Esophagus squamous epithelium (tissue), 5 donors: Measurements from ENCODE around the gene PIK3CB. TPM values are rescaled to one million over a fixed set of nuclear protein-coding genes. Genes with fewer than 3 reads are reported as not detected.

ENCODE experiments used
- DNase-seq: peaks from one replicate; lab custom pipeline; 2025; lab: John Stamatoyannopoulos, UW
- H3K27ac ChIP-seq, 4 donors: fragments of 200-600 bp; sonication (generic); one replicate each; pipeline ENCODE4 v1.5.1; 2016 to 2019; ENCODE audit warnings: mild to moderate bottlenecking in 1 of 4
- H3K27me3 ChIP-seq, 4 donors: fragments of 200-600 bp; sonication (generic); 1 replicate in 3 of 4; 2 replicates in 1 of 4; pipeline versions ENCODE4 v1.5.1 to v1.6.0; 2017 to 2021; ENCODE audit warnings: antibody characterized with exemption in 1 of 4
- H3K36me3 ChIP-seq, 3 donors: fragments of 200-600 bp; sonication (generic); one replicate each; pipeline ENCODE4 v1.5.1; 2016 to 2019
- H3K4me1 ChIP-seq, 3 donors: fragments of 200-600 bp; sonication (generic); one replicate each; pipeline ENCODE4 v1.5.1; 2017 to 2019
- H3K4me3 ChIP-seq, 4 donors: fragments of 200-600 bp; sonication (generic); 1 replicate in 3 of 4; 2 replicates in 1 of 4; pipeline ENCODE4 v1.5.1; 2016 to 2019; ENCODE audit warnings: mild to moderate bottlenecking in 2 of 4, moderate library complexity in 1 of 4
- H3K9me3 ChIP-seq, 3 donors: fragments of 200-600 bp; sonication (generic); one replicate each; pipeline ENCODE4 v1.5.1; 2016 to 2019
- POLR2A ChIP-seq, 4 donors: fragments of 450-650 bp; IDR thresholded peaks; one replicate each; pipeline ENCODE4 v1.6.1; 2017; ENCODE audit warnings: antibody characterized with exemption in 4 of 4, mild to moderate bottlenecking in 4 of 4, moderate library complexity in 3 of 4
- WGBS, 2 donors: methylation state at CpG; one replicate each; pipeline ENCODE4 v1.1.5; 2018; 5-methylcytosine and 5-hydroxymethylcytosine counted together
- intact Hi-C: fragments of 100-400 bp; cut with DNase I; formaldehyde crosslinking; loops from one replicate; pipeline ENCODE4 v1.15.0; 2022
- total RNA-seq, 4 donors: library from RNA; depleted of rRNA; stranded (reverse); fragments of >200 nt; gene quantifications; one replicate each; pipeline ENCODE4 v1.1.0, GENCODE V29; 2016
- TF ChIP-seq, protein P1 (sequence below), 6 experiments: fragments of 450-650 bp in 4 of 6; fragments of 200-600 bp in 2 of 6; sonication (generic) in 2 of 6; IDR thresholded peaks; one replicate each; pipeline ENCODE4 v1.5.1; 2016 to 2019; ENCODE audit warnings: antibody characterized with exemption in 6 of 6, mild to moderate bottlenecking in 4 of 6, moderate library complexity in 4 of 6
- donor health status: DM: yes; HTN: yes; CAD: no.

The PIK3CB gene
- total RNA-seq, 4 donors from 2014 or later, result 14.7 to 36.2 (median 28.5) TPM

DNA sequence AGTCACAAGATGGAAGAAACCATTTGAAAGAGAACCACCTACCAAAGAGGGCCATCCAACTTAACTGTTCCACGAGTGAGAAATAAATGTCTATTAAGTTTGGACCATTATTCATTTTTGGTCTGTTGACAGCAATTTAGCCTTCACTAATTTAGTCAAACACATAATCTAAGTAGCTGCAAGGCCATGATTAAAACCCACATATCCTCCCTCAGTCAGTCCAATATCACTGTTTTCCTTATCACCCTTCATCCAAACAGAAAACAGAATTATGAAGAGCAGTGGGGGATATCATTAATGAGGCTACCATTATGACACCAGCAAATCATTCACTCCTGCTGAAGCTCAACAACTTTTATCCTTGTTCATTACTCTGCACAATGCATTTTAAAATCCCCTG is 52.0 kb downstream of the PIK3CB start:
- Histone ChIP-seq H3K27ac (no peak overlapping the region), H3K36me3 (peaks cover 0 to 13% (median 0%) of the 10 kb centered on the region in 3 donors), H3K9me3 (no peaks in the 10 kb centered on the region), H3K4me1 (peaks cover 0 to 24% (median 0%) of the 10 kb centered on the region in 3 donors), H3K27me3 (no peaks in the 10 kb centered on the region), H3K4me3 (no peak overlapping the region)
- DNase-seq, result no peak
- intact Hi-C loops, result no loop called here
- TF ChIP-seq POLR2A (IDR thresholded peaks at IDR 0.05), result no peak
- TF ChIP-seq, protein P1, sequence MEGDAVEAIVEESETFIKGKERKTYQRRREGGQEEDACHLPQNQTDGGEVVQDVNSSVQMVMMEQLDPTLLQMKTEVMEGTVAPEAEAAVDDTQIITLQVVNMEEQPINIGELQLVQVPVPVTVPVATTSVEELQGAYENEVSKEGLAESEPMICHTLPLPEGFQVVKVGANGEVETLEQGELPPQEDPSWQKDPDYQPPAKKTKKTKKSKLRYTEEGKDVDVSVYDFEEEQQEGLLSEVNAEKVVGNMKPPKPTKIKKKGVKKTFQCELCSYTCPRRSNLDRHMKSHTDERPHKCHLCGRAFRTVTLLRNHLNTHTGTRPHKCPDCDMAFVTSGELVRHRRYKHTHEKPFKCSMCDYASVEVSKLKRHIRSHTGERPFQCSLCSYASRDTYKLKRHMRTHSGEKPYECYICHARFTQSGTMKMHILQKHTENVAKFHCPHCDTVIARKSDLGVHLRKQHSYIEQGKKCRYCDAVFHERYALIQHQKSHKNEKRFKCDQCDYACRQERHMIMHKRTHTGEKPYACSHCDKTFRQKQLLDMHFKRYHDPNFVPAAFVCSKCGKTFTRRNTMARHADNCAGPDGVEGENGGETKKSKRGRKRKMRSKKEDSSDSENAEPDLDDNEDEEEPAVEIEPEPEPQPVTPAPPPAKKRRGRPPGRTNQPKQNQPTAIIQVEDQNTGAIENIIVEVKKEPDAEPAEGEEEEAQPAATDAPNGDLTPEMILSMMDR (IDR thresholded peaks at IDR 0.05), result no peak
- WGBS, 2 donors, result 68 to 86% methylated on average over 1 of the region's 1 CpG

DNA sequence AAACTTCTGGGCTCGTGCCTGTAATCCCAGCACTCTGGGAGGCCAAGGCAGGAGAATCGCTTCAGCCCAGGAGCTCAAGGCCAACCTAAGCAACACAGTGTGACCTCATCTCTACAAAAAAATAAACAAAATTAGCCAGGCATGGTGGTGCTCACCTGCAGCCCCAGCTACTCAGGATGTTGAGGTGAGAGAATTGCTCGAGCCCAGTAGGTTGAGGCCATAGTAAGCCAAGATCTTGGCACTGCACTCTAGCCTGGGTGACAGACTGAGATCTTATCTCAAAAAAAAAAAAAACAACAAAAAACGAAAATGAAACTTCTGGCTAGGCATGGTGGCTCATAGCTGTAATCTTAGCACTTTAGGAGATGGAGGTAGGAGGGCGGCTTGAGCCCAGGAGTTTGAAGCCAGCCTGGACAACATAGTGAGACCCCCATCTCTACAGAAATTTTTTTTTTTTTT is 53.7 kb downstream of the PIK3CB start:
- WGBS, 2 donors, result 61 to 77% methylated on average over 4 to 5 of the region's 5 CpGs
- Histone ChIP-seq H3K36me3 (peaks cover 0 to 14% (median 0%) of the 10 kb centered on the region in 3 donors), H3K9me3 (no peaks in the 10 kb centered on the region), H3K4me3 (no peak overlapping the region), H3K27ac (no peak overlapping the region), H3K27me3 (no peaks in the 10 kb centered on the region), H3K4me1 (peaks cover 0 to 13% (median 4%) of the 10 kb centered on the region in 3 donors)
- DNase-seq, result no peak
- TF ChIP-seq POLR2A (IDR thresholded peaks at IDR 0.05), result no peak
- TF ChIP-seq, protein P1 (IDR thresholded peaks at IDR 0.05), result no peak
- intact Hi-C loops, result no loop called here

DNA sequence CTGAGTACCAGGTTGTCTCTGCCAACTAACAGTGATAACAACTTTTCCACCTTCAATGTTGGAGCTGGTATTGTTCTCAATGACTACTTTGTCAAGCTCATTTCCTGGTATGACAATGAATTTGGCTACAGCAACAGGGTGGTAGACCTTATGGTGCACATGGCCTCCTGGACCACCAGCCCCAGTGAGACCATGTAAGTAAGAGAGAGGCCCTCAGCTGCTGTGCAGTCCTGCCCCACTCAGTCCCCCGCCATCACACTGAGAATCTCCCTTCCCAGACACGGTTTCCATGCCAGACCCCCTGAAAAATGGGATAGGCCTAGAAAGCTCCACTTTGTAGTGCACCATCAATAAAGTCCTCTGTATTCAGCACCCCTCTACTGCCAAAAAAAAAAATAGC is 56.1 kb downstream of the PIK3CB start:
- intact Hi-C loops, result no loop called here
- H3K36me3 ChIP-seq, result peaks cover 0 to 10% (median 0%) of the 10 kb centered on the region in 3 donors
- no peak for DNase-seq
- no peaks in the 10 kb centered on the region for H3K27me3 ChIP-seq
- no peak overlapping the region for H3K27ac ChIP-seq
- H3K9me3 ChIP-seq, result no peaks in the 10 kb centered on the region
- TF ChIP-seq POLR2A (IDR thresholded peaks at IDR 0.05), result no peak
- TF ChIP-seq, protein P1 (IDR thresholded peaks at IDR 0.05), result no peak
- WGBS, 2 donors, result 96 to 100% methylated on average over 2 of the region's 2 CpGs
- peaks cover 8 to 32% (median 25%) of the 10 kb centered on the region in 3 donors for H3K4me1 ChIP-seq
- H3K4me3 ChIP-seq, result no peak overlapping the region

DNA sequence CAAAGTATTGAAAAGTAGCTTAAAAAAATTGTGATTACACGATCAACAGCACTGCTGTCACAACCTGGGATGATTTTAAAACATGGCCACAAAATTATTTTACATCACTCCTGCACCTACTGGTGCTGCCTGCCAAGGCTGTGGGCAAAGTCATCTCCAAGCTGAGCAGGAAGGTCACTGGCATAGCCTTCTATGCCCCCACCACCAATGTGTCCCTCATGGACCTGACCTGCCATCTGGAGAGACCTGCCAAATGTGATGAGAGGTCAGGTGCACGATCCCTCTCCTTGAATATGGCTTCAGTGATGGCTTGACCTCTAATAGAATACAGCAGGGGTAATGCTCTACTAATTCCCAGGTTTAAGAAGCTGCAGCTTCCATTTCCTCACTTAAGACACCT is 57.8 kb downstream of the PIK3CB start:
- Histone ChIP-seq H3K9me3 (no peaks in the 10 kb centered on the region), H3K27ac (no peak overlapping the region), H3K4me3 (no peak overlapping the region), H3K36me3 (peaks cover 0 to 20% (median 0%) of the 10 kb centered on the region in 3 donors), H3K4me1 (peaks cover 8 to 32% (median 25%) of the 10 kb centered on the region in 3 donors), H3K27me3 (no peaks in the 10 kb centered on the region)
- 90 to 95% methylated on average over 2 of the region's 2 CpGs for WGBS, 2 donors
- TF ChIP-seq, protein P1 (IDR thresholded peaks at IDR 0.05), result no peak
- no peak for TF ChIP-seq POLR2A (IDR thresholded peaks at IDR 0.05)
- intact Hi-C loops, result no loop called here
- no peak for DNase-seq

DNA sequence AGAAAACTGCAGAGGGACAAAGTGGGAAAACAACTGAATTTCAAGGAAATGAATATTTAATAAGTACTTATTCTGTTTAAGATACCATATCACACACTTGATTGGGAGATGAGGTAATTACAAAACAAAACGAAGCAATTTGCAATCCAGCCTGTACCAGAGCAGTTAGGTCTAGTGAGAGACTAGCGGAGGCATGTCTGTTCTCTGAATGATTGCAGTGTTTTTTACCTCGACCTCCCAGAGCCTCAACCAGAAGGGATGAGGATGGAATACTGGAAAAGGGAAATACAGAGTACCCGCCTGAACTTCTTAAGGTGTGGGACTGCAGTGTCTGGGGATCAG is 59.5 kb downstream of the PIK3CB start:
- intact Hi-C loops, result no loop called here
- Histone ChIP-seq H3K4me1 (peaks cover 8 to 27% (median 25%) of the 10 kb centered on the region in 3 donors), H3K9me3 (no peaks in the 10 kb centered on the region), H3K27me3 (no peaks in the 10 kb centered on the region), H3K36me3 (peaks cover 0 to 20% (median 0%) of the 10 kb centered on the region in 3 donors), H3K4me3 (no peak overlapping the region), H3K27ac (peak overlapping the region in 3 of 4 donors; percentile 65 to 66 (median 65))
- TF ChIP-seq, protein P1 (IDR thresholded peaks at IDR 0.05), result no peak
- no peak for TF ChIP-seq POLR2A (IDR thresholded peaks at IDR 0.05)
- WGBS, 2 donors, result 35 to 62% methylated on average over 4 of the region's 4 CpGs
- DNase-seq, result no peak
